Prostate gland (tissue), 2 donors: ENCODE results near the gene COG5.

Experiments
- POLR2A ChIP-seq: fragments of 450-650 bp; IDR thresholded peaks from one replicate; pipeline ENCODE4 v1.6.1; 2016; ENCODE audit warnings: antibody characterized with exemption, mild to moderate bottlenecking
- POLR2AphosphoS5 ChIP-seq: sonication (generic); formaldehyde crosslinking; IDR thresholded peaks from one replicate; pipeline ENCODE4 v1.6.1; 2017; ENCODE audit warnings: antibody characterized with exemption
- TF ChIP-seq, protein P1 (sequence below), 4 experiments: fragments of 200-600 bp in 2 of 4; fragments of 450-650 bp in 2 of 4; sonication (generic) in 2 of 4; IDR thresholded peaks; 1 replicate in 3 of 4; 2 replicates in 1 of 4; pipeline ENCODE4 v1.5.1; 2016 to 2019; ENCODE audit warnings: antibody characterized with exemption in 4 of 4, mild to moderate bottlenecking in 2 of 4, moderate library complexity in 2 of 4

DNA sequence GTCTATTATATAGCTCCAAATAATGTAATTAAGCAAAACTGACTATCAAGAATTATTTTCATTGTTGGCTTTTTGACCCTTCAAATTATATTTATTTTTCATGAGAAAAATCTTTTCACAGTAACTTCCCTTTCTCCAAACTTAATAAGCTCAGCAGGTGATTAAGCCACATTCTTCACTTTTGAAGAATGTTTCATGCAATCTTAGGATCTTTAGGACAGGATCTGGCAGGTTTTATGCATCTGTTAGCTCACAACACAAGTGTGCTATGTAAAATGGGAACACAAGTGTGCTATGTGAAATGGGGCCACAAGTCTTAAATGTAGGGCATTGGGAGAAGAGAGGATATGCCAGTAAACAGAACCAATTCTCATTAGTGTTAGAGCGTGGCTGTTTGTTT is 42.6 kb upstream of the COG5 start:
- TF ChIP-seq, protein P1, sequence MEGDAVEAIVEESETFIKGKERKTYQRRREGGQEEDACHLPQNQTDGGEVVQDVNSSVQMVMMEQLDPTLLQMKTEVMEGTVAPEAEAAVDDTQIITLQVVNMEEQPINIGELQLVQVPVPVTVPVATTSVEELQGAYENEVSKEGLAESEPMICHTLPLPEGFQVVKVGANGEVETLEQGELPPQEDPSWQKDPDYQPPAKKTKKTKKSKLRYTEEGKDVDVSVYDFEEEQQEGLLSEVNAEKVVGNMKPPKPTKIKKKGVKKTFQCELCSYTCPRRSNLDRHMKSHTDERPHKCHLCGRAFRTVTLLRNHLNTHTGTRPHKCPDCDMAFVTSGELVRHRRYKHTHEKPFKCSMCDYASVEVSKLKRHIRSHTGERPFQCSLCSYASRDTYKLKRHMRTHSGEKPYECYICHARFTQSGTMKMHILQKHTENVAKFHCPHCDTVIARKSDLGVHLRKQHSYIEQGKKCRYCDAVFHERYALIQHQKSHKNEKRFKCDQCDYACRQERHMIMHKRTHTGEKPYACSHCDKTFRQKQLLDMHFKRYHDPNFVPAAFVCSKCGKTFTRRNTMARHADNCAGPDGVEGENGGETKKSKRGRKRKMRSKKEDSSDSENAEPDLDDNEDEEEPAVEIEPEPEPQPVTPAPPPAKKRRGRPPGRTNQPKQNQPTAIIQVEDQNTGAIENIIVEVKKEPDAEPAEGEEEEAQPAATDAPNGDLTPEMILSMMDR (IDR thresholded peaks at IDR 0.05): no peak
- TF ChIP-seq POLR2A (no peak), POLR2AphosphoS5 (no peak)
